Endothelial cell of umbilical vein (primary cell): ENCODE results near the gene SULT2A1. TPM values are rescaled to one million over a fixed set of nuclear protein-coding genes. Genes with fewer than 3 reads are reported as not detected.

Experiments used
- BruUV-seq: library from RNA; stranded (reverse); fragments of 400-500 nt; replicated peaks from 2 replicates; lab custom pipeline; 2021; lab: Mats Ljungman, UMichigan
- CTCF ChIA-PET: fragments of 300-600, 350-600 bp; sonication (Branson Sonifier 250); formaldehyde crosslinking; loops from one replicate; lab custom pipeline; 2021; ENCODE audit warnings: antibody characterized with exemption, inconsistent platforms; lab: Charles Lee
- POLR2A ChIA-PET: fragments of 300-600, 350-600 bp; sonication (Branson Sonifier 250); formaldehyde crosslinking; loops from one replicate; lab custom pipeline; 2021; ENCODE audit warnings: antibody characterized with exemption, inconsistent platforms; lab: Charles Lee
- DNase-seq: peaks from one replicate; pipeline ENCODE4 v3.0.0-alpha.2; 2011; ENCODE audit warnings: low read depth, low spot score
- FAIRE-seq: peaks from 2 replicates; lab custom pipeline; 2011; peaks lifted over from hg19 to GRCh38; lab: Jason Lieb, UNC
- H2AFZ ChIP-seq: 2 replicates; pipeline ENCODE4 v1.6.0; 2012; ENCODE audit warnings: low read depth, low read length, control low read depth, inconsistent platforms
- H3K27ac ChIP-seq: 2 replicates; pipeline ENCODE4 v1.5.1; 2011; ENCODE audit warnings: low read depth, mild to moderate bottlenecking, control low read depth, low read length, moderate library complexity; ENCODE audit not compliant: insufficient read depth
- H3K27me3 ChIP-seq, 2 experiments: 2 replicates each; pipeline versions ENCODE4 v1.6.0 to v1.6.1; 2011; ENCODE audit warnings: low read length in 2 of 2, mixed read lengths in 1 of 2; ENCODE audit not compliant: control insufficient read depth in 2 of 2, insufficient read depth in 2 of 2
- H3K36me3 ChIP-seq, 2 experiments: 2 replicates in 1 of 2; 3 replicates in 1 of 2; pipeline ENCODE4 v1.5.1; 2011; ENCODE audit warnings: low read length in 2 of 2, mild to moderate bottlenecking in 1 of 2, moderate library complexity in 1 of 2; ENCODE audit not compliant: control insufficient read depth in 2 of 2, insufficient read depth in 2 of 2; ENCODE audit errors: extremely low read depth in 1 of 2
- H3K4me1 ChIP-seq: 3 replicates; pipeline ENCODE4 v1.5.1; 2011; ENCODE audit warnings: mild to moderate bottlenecking, low read length; ENCODE audit not compliant: control insufficient read depth, insufficient read depth; ENCODE audit errors: extremely low read depth
- H3K4me2 ChIP-seq: 2 replicates; pipeline ENCODE4 v1.6.1; 2011; ENCODE audit warnings: low read length, control low read depth, mixed read lengths; ENCODE audit not compliant: insufficient read depth
- H3K4me3 ChIP-seq, 3 experiments: fragments of 200-600 bp in 1 of 3; sonication (generic), shearing (Covaris generic) in 1 of 3; replicated peaks in 1 of 3; 2 replicates each; pipeline ENCODE4 v1.5.1; 2011 to 2016; ENCODE audit warnings: control low read depth in 3 of 3, low read length in 3 of 3, mild to moderate bottlenecking in 2 of 3, inconsistent platforms in 1 of 3, low read depth in 1 of 3, moderate library complexity in 1 of 3; ENCODE audit not compliant: insufficient read depth in 1 of 3
- H3K79me2 ChIP-seq: 2 replicates; pipeline ENCODE4 v1.6.0; 2012; ENCODE audit warnings: low read length, inconsistent platforms; ENCODE audit not compliant: control insufficient read depth, insufficient read depth
- H3K9ac ChIP-seq: replicated peaks from 2 replicates; pipeline ENCODE3; 2011; ENCODE audit warnings: low read length, control low read depth; ENCODE audit not compliant: insufficient read depth; ENCODE audit errors: extremely low read depth
- H3K9me1 ChIP-seq: replicated peaks from 3 replicates; pipeline ENCODE4 v1.6.0; 2011; ENCODE audit warnings: mild to moderate bottlenecking, low read length; ENCODE audit not compliant: control insufficient read depth, insufficient read depth; ENCODE audit errors: extremely low read depth
- H3K9me3 ChIP-seq: replicated peaks from 2 replicates; pipeline ENCODE4 v1.5.1; 2012; ENCODE audit warnings: low read length, inconsistent platforms; ENCODE audit not compliant: control insufficient read depth, insufficient read depth
- H4K20me1 ChIP-seq: replicated peaks from 2 replicates; pipeline ENCODE3; 2011; ENCODE audit warnings: mild to moderate bottlenecking, low read length; ENCODE audit not compliant: control insufficient read depth, insufficient read depth; ENCODE audit errors: extremely low read depth
- EZH2 ChIP-seq: IDR thresholded peaks from 2 replicates; pipeline ENCODE4 v1.6.1; 2012; ENCODE audit warnings: borderline replicate concordance, low read depth, mild to moderate bottlenecking, moderate library complexity, low read length, inconsistent platforms; ENCODE audit not compliant: severe bottlenecking
- FOS ChIP-seq: IDR thresholded peaks from 2 replicates; pipeline ENCODE4 v1.6.1; 2011; ENCODE audit warnings: mild to moderate bottlenecking, low read length, moderate library complexity, borderline replicate concordance; ENCODE audit not compliant: insufficient read depth
- GATA2 ChIP-seq: IDR thresholded peaks from 2 replicates; pipeline ENCODE4 v1.7.0; 2011; ENCODE audit warnings: low read depth, mild to moderate bottlenecking, moderate library complexity, mixed read lengths, low read length; ENCODE audit not compliant: insufficient read length, insufficient read depth
- JUN ChIP-seq: IDR thresholded peaks from 2 replicates; pipeline ENCODE4 v1.6.1; 2011; ENCODE audit warnings: borderline replicate concordance, low read depth; ENCODE audit not compliant: insufficient read length, insufficient read depth
- MYC ChIP-seq: IDR thresholded peaks from one replicate; pipeline ENCODE4 v1.6.1; 2011; ENCODE audit warnings: mild to moderate bottlenecking, low read depth, low read length
- POLR2A ChIP-seq: IDR thresholded peaks from 2 replicates; pipeline ENCODE4 v1.6.1; 2012; ENCODE audit warnings: low read depth, mild to moderate bottlenecking, control low read depth, low read length
- POLR2AphosphoS5 ChIP-seq: IDR thresholded peaks from 2 replicates; pipeline ENCODE4 v1.6.1; 2012; ENCODE audit warnings: low read depth, mild to moderate bottlenecking, control low read depth, low read length, moderate library complexity; ENCODE audit not compliant: insufficient read depth
- dilution Hi-C: fragments of 300-500 bp; cut with MboI; formaldehyde crosslinking; loops from one replicate; pipeline ENCODE4 v1.15.0; 2019; ENCODE audit warnings: low sequenced_read_pairs; ENCODE audit not compliant: extremely low pct_ligation_motif_present
- intact Hi-C: fragments of 100-400 bp; cut with micrococcal nuclease; formaldehyde crosslinking; loops from one replicate; pipeline ENCODE4 v1.10.0; 2022
- polyA plus RNA-seq, 4 experiments: library from polyadenylated mRNA; depleted of rRNA in 3 of 4; stranded (reverse) in 3 of 4; unstranded in 1 of 4; fragments of >200 nt; gene quantifications; 2 replicates each; pipeline versions ENCODE4 v1.2.1 to v1.2.3, GENCODE V29; 2011 to 2012; ENCODE audit warnings: missing spikeins in 1 of 4
- total RNA-seq: library from RNA; stranded (reverse); gene quantifications from 2 replicates; pipeline ENCODE4 v1.2.3, GENCODE V29; 2021
- TF ChIP-seq, protein P1 (sequence below), 2 donors: IDR thresholded peaks; 1 replicate in 1 of 2; 2 replicates in 1 of 2; pipeline ENCODE4 v1.5.1; 2011; ENCODE audit warnings: low read length in 2 of 2, mild to moderate bottlenecking in 2 of 2, moderate library complexity in 2 of 2, control low read depth in 1 of 2, inconsistent platforms in 1 of 2, low read depth in 1 of 2; ENCODE audit not compliant: insufficient read depth in 1 of 2; ENCODE audit errors: extremely low read depth in 1 of 2
- TF ChIP-seq, protein P2 (sequence below): IDR thresholded peaks from 2 replicates; pipeline ENCODE4 v1.6.1; 2011; ENCODE audit not compliant: insufficient read depth, insufficient read length

The SULT2A1 gene
- total and polyA plus RNA-seq, 2 donors (not counting 3 experiments of a cell fraction or from before 2014, with no cell fraction given) = not detected

DNA sequence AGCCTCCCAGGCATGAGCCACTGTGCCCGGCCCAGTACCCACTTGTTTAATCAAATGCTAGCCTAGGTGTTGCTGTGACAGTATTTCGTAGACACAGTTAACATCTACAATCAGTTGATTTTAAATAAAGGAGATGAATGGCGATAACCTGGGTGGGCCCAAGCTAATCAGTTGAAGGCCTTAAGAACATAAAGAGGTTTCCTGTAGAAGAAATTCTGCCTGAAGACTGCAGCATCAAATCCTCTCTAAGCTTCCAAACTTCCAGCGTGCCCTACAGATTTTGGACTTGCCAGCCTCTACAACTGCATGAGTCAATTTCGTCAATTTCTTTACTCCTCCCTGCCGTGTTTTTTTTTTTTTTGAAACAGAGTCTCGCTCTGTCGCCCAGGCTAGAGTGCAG lies 13.2 kb upstream of the SULT2A1 start:
- H3K9me1 ChIP-seq = no peaks in the 10 kb centered on the region
- ChIA-PET CTCF (no interaction called here), POLR2A (no interaction called here)
- FAIRE-seq (no peak), DNase-seq (no peak)
- H3K4me3 ChIP-seq = no peak overlapping the region
- H3K9me3 ChIP-seq = no peaks in the 10 kb centered on the region
- no peak overlapping the region for H2AFZ ChIP-seq
- H3K79me2 ChIP-seq = no peaks in the 10 kb centered on the region
- H3K36me3 ChIP-seq = no peaks in the 10 kb centered on the region
- BruUV-seq = no TSS peak
- no peaks in the 10 kb centered on the region for H4K20me1 ChIP-seq
- no peak overlapping the region for H3K4me2 ChIP-seq
- no peaks in the 10 kb centered on the region for H3K27me3 ChIP-seq
- no peaks in the 10 kb centered on the region for H3K4me1 ChIP-seq
- no peak overlapping the region for H3K27ac ChIP-seq
- H3K9ac ChIP-seq = no peak overlapping the region
- TF ChIP-seq JUN = no peak
- TF ChIP-seq, protein P1, sequence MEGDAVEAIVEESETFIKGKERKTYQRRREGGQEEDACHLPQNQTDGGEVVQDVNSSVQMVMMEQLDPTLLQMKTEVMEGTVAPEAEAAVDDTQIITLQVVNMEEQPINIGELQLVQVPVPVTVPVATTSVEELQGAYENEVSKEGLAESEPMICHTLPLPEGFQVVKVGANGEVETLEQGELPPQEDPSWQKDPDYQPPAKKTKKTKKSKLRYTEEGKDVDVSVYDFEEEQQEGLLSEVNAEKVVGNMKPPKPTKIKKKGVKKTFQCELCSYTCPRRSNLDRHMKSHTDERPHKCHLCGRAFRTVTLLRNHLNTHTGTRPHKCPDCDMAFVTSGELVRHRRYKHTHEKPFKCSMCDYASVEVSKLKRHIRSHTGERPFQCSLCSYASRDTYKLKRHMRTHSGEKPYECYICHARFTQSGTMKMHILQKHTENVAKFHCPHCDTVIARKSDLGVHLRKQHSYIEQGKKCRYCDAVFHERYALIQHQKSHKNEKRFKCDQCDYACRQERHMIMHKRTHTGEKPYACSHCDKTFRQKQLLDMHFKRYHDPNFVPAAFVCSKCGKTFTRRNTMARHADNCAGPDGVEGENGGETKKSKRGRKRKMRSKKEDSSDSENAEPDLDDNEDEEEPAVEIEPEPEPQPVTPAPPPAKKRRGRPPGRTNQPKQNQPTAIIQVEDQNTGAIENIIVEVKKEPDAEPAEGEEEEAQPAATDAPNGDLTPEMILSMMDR (IDR thresholded peaks at IDR 0.05; ENCODE audit: extremely low read depth in 1 of 2, insufficient read depth in 1 of 2, low read depth in 1 of 2, low read length in 2 of 2) = no peak
- no peak for TF ChIP-seq GATA2
- no peak for TF ChIP-seq MYC
- TF ChIP-seq, protein P2, sequence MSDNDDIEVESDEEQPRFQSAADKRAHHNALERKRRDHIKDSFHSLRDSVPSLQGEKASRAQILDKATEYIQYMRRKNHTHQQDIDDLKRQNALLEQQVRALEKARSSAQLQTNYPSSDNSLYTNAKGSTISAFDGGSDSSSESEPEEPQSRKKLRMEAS = no peak
- TF ChIP-seq POLR2A = no peak
- no peak for TF ChIP-seq EZH2
- TF ChIP-seq POLR2AphosphoS5 = no peak
- no peak for TF ChIP-seq FOS
- dilution Hi-C loops (no loop called here), intact Hi-C loops (no loop called here)
